Measurements from ENCODE around the gene SUN2.

Gene SUN2

GRCh38 chr22:38710351-38710750 is 45.4 kb downstream of the SUN2 start:
- Histone ChIP-seq H2AFZ (ENCODE audit: low read depth, low read length) (no peak overlapping the region), H3K4me3 (ENCODE audit: low read length) (no peak overlapping the region), H4K20me1 (ENCODE audit: insufficient read depth, low read length) (peaks cover 85% of the 10 kb centered on the region), H3K79me2 (ENCODE audit: low read length) (peaks cover 96% of the 10 kb centered on the region), H3K4me2 (ENCODE audit: low read length) (no peak overlapping the region), H3K9ac (ENCODE audit: low read length) (no peak overlapping the region), H3K36me3 (replicated peaks; ENCODE audit: low read depth, low read length) (peaks cover 40% of the 10 kb centered on the region), H3K27me3 (ENCODE audit: low read depth, low read length) (no peaks in the 10 kb centered on the region), H3K27ac (ENCODE audit: low read length) (no peak overlapping the region), H3K4me1 (ENCODE audit: low read length) (peaks cover 30% of the 10 kb centered on the region), H3K9me3 (ENCODE audit: insufficient read depth, low read length) (no peaks in the 10 kb centered on the region)
- TF ChIP-seq EZH2phosphoT487 (IDR thresholded peaks at IDR 0.05; ENCODE audit: low read depth): no peak

DNA sequence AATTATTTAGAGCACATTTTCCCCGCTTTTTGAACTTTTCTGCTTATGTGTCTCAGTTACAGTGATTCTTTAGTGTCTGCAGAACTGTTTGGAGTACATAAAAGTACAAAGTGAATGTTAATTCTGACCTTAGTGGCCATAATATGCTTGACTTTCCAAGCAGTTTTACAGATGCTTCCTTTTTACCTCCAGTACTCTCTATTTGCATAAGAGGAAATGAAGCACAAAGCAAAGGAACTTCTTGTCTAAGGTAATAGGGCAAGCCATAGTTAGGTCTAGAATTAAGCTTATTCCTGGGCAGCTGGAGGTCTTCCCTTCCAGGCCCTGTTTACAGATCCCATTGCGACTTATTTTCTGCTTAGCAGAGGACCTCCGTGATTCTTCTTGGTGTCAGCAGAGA is 46.5 kb downstream of the SUN2 start:
- no peak overlapping the region for H3K9ac ChIP-seq (ENCODE audit: low read length)
- TF ChIP-seq, protein P1, sequence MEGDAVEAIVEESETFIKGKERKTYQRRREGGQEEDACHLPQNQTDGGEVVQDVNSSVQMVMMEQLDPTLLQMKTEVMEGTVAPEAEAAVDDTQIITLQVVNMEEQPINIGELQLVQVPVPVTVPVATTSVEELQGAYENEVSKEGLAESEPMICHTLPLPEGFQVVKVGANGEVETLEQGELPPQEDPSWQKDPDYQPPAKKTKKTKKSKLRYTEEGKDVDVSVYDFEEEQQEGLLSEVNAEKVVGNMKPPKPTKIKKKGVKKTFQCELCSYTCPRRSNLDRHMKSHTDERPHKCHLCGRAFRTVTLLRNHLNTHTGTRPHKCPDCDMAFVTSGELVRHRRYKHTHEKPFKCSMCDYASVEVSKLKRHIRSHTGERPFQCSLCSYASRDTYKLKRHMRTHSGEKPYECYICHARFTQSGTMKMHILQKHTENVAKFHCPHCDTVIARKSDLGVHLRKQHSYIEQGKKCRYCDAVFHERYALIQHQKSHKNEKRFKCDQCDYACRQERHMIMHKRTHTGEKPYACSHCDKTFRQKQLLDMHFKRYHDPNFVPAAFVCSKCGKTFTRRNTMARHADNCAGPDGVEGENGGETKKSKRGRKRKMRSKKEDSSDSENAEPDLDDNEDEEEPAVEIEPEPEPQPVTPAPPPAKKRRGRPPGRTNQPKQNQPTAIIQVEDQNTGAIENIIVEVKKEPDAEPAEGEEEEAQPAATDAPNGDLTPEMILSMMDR (IDR thresholded peaks at IDR 0.05; ENCODE audit: low read depth, low read length): no peak
- TF ChIP-seq EZH2phosphoT487 (IDR thresholded peaks at IDR 0.05; ENCODE audit: low read depth): no peak
- no peaks in the 10 kb centered on the region for H3K9me3 ChIP-seq (ENCODE audit: insufficient read depth, low read length)
- peaks cover 36% of the 10 kb centered on the region for H3K4me1 ChIP-seq (ENCODE audit: low read length)
- H3K4me2 ChIP-seq (ENCODE audit: low read length): peak overlapping the region; percentile 40
- H4K20me1 ChIP-seq (ENCODE audit: insufficient read depth, low read length): peaks cover 75% of the 10 kb centered on the region
- H3K36me3 ChIP-seq (replicated peaks; ENCODE audit: low read depth, low read length): peaks cover 37% of the 10 kb centered on the region
- H3K27ac ChIP-seq (ENCODE audit: low read length): no peak overlapping the region
- H3K79me2 ChIP-seq (ENCODE audit: low read length): peaks cover 86% of the 10 kb centered on the region
- H3K27me3 ChIP-seq (ENCODE audit: low read depth, low read length): no peaks in the 10 kb centered on the region
- peak overlapping the region; percentile 13; the same call in 1 of the 2 replicates for H3K4me3 ChIP-seq (ENCODE audit: low read length)
- H2AFZ ChIP-seq (ENCODE audit: low read depth, low read length): no peak overlapping the region

DNA sequence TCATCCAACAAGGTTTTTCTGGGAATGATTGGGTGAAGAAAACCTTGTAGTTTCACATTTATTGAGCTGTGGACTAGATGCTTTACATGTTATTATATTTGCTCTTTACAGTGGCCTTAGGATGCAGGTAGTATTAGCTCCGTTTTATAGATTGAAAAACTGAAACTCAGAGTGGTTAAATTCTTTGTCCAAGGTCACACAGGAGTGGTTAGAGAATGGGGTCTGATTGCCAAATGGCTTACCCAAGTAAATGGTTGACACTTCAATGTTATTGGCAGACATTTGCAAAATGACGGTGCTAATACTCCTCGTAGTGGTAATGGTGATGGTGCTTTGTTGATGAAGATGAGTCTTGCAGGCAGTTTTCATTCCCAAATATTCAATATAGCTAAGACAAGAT is 47.8 kb downstream of the SUN2 start:
- peaks cover 37% of the 10 kb centered on the region for H3K36me3 ChIP-seq (replicated peaks; ENCODE audit: low read depth, low read length)
- H3K9me3 ChIP-seq (ENCODE audit: insufficient read depth, low read length): no peaks in the 10 kb centered on the region
- peak overlapping the region; percentile 89 for H3K4me3 ChIP-seq (ENCODE audit: low read length)
- TF ChIP-seq, protein P1 (IDR thresholded peaks at IDR 0.05; ENCODE audit: low read depth, low read length): no peak
- TF ChIP-seq EZH2phosphoT487 (IDR thresholded peaks at IDR 0.05; ENCODE audit: low read depth): no peak
- peak overlapping the region; percentile 88 for H3K4me2 ChIP-seq (ENCODE audit: low read length)
- no peaks in the 10 kb centered on the region for H3K27me3 ChIP-seq (ENCODE audit: low read depth, low read length)
- H2AFZ ChIP-seq (ENCODE audit: low read depth, low read length): no peak overlapping the region
- no peak overlapping the region for H3K9ac ChIP-seq (ENCODE audit: low read length)
- H3K27ac ChIP-seq (ENCODE audit: low read length): no peak overlapping the region
- peaks cover 64% of the 10 kb centered on the region for H4K20me1 ChIP-seq (ENCODE audit: insufficient read depth, low read length)
- H3K79me2 ChIP-seq (ENCODE audit: low read length): peaks cover 72% of the 10 kb centered on the region
- peaks cover 36% of the 10 kb centered on the region for H3K4me1 ChIP-seq (ENCODE audit: low read length)

- TF ChIP-seq EZH2phosphoT487 (IDR thresholded peaks at IDR 0.05; ENCODE audit: low read depth): no peak
- TF ChIP-seq, protein P1 (IDR thresholded peaks at IDR 0.05; ENCODE audit: low read depth, low read length): no peak
- Histone ChIP-seq H3K4me3 (ENCODE audit: low read length) (peak overlapping the region; percentile 89), H3K36me3 (replicated peaks; ENCODE audit: low read depth, low read length) (peaks cover 32% of the 10 kb centered on the region), H3K4me2 (ENCODE audit: low read length) (peak overlapping the region; percentile 88), H2AFZ (ENCODE audit: low read depth, low read length) (no peak overlapping the region), H3K79me2 (ENCODE audit: low read length) (peaks cover 66% of the 10 kb centered on the region), H3K9ac (ENCODE audit: low read length) (peak overlapping the region; percentile 90), H4K20me1 (ENCODE audit: insufficient read depth, low read length) (peaks cover 57% of the 10 kb centered on the region), H3K27ac (ENCODE audit: low read length) (peak overlapping the region; percentile 69), H3K27me3 (ENCODE audit: low read depth, low read length) (no peaks in the 10 kb centered on the region), H3K4me1 (ENCODE audit: low read length) (peaks cover 36% of the 10 kb centered on the region), H3K9me3 (ENCODE audit: insufficient read depth, low read length) (no peaks in the 10 kb centered on the region)
These were observed 48.5 kb downstream of the SUN2 start for GRCh38 chr22:38707346-38707745.

DNA sequence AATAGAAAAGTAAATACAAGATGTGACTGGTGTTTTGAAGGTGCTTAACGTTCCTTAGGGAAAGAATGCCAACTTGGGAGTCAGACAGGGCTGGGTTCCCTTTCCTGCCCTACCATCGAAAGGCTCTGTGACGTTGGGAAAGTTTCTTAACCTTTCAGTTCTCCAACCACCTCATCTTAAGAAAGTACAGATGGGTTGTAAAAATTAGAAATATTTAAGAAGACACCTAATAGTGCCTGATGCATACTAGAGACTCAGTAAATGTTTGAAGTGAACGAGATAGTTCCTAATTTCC is 49.0 kb downstream of the SUN2 start:
- Histone ChIP-seq H3K4me2 (ENCODE audit: low read length) (peak overlapping the region; percentile 88), H3K36me3 (replicated peaks; ENCODE audit: low read depth, low read length) (peaks cover 28% of the 10 kb centered on the region), H3K27me3 (ENCODE audit: low read depth, low read length) (no peaks in the 10 kb centered on the region), H3K27ac (ENCODE audit: low read length) (peak overlapping the region; percentile 69), H3K9me3 (ENCODE audit: insufficient read depth, low read length) (no peaks in the 10 kb centered on the region), H3K4me1 (ENCODE audit: low read length) (peaks cover 36% of the 10 kb centered on the region), H2AFZ (ENCODE audit: low read depth, low read length) (no peak overlapping the region), H3K79me2 (ENCODE audit: low read length) (peaks cover 61% of the 10 kb centered on the region), H3K4me3 (ENCODE audit: low read length) (peak overlapping the region; percentile 89), H4K20me1 (ENCODE audit: insufficient read depth, low read length) (peaks cover 52% of the 10 kb centered on the region), H3K9ac (ENCODE audit: low read length) (peak overlapping the region; percentile 90)
- TF ChIP-seq, protein P1 (IDR thresholded peaks at IDR 0.05; ENCODE audit: low read depth, low read length): no peak
- no peak for TF ChIP-seq EZH2phosphoT487 (IDR thresholded peaks at IDR 0.05; ENCODE audit: low read depth)
